ENCODE results near the gene PLOD1. TPM values are rescaled to one million over a fixed set of nuclear protein-coding genes. Genes with fewer than 3 reads are reported as not detected.
"Not testable (repeated sequence)": the region's sequence is repeated elsewhere in the genome, so short reads cannot be mapped to it uniquely, and the experiment has no call there.

Gene PLOD1
- total RNA-seq, 1 donor from 2014 or later: 37.8 TPM

DNA sequence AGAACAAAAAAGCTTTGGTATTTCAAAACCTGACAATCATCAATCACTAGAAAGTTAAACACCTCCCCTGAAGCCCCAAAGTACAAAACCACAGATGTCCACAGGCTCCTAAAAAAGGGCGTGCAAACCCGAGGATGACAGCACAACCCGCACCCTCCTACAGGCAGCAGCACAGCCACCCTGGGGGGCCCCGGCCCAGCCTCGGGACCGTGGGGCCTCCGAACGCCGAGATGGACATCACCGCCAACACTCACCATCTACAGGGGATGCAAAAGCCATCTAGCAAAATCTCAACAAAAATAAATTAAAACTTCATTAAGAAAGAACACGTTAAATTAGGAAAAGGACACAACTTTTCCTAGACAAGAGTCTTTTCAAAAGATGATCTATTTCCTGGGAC, 14.9 kb upstream of the PLOD1 start:
- peaks cover 25% of the 10 kb centered on the region for H3K4me1 Mint-ChIP-seq (ENCODE audit: low read depth)
- H3K4me3 Mint-ChIP-seq: no peak overlapping the region
- H3K27ac Mint-ChIP-seq: no peak overlapping the region
- H3K27me3 Mint-ChIP-seq (ENCODE audit: insufficient read depth): no peaks in the 10 kb centered on the region
- no peaks in the 10 kb centered on the region for H3K9me3 Mint-ChIP-seq
- H3K36me3 Mint-ChIP-seq (ENCODE audit: low read depth): peaks cover 38% of the 10 kb centered on the region
- intact Hi-C loops (cut with micrococcal nuclease): no loop called here
- no peak for DNase-seq (ENCODE audit: low spot score)

DNA sequence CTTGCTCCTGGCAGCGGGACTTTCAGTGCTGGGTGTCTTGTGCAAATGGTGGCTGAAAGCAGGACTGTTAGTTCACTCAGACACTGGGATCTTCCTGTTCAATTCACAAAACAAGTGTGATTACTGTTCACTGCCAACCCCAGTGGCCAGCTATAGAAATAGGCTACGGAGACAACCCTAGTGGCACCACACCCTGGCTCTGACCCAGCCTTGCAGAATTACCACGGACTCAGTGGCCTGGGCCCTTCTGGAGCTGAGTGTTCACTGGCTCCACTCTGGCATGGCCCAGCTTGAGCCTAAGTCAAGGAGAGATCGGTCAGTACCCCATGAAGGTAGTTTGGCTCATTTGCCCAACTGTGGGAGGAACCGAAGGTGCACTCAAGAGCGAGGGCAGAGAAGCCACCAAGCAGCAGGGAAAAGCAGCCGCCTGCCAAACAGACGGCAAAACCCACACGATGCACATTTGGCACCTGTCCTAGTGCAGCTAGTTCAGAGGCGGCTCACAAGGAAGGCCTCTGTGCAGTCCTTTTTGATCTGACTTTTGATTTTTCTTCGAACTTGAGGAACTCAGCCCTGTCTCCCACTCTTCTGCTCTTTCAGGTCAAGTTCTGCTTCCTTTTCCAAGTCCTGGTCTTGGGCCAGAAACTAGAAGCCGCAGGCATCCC, 14.1 kb upstream of the PLOD1 start:
- no peaks in the 10 kb centered on the region for H3K9me3 Mint-ChIP-seq
- intact Hi-C loops (cut with micrococcal nuclease): no loop called here
- H3K4me3 Mint-ChIP-seq: no peak overlapping the region
- H3K27ac Mint-ChIP-seq: no peak overlapping the region
- no peak for DNase-seq (ENCODE audit: low spot score)
- peaks cover 31% of the 10 kb centered on the region for H3K4me1 Mint-ChIP-seq (ENCODE audit: low read depth)
- H3K27me3 Mint-ChIP-seq (ENCODE audit: insufficient read depth): no peaks in the 10 kb centered on the region
- peaks cover 41% of the 10 kb centered on the region for H3K36me3 Mint-ChIP-seq (ENCODE audit: low read depth)

DNA sequence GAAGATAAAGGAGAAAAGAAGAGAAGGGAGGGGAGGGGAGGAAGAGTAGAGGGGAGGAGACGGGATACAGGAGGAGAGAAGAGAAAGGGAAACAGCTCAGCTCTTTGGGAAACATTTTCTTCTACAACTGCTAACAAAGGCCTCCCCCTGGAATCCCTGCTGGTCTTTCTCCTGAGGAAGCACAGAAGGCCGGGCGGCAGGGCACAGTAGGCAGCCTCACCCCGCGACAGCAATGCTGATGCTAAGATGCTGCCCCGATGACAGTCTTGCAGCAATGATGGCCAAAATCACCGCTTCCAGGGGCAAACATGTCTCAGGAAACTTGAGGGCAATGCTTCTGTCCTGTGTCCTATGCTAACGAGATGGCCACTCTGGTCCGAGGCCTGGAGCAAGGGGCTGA, 13.5 kb upstream of the PLOD1 start:
- DNase-seq (ENCODE audit: low spot score): no peak
- no peak overlapping the region for H3K4me3 Mint-ChIP-seq
- peaks cover 41% of the 10 kb centered on the region for H3K36me3 Mint-ChIP-seq (ENCODE audit: low read depth)
- H3K4me1 Mint-ChIP-seq (ENCODE audit: low read depth): peaks cover 31% of the 10 kb centered on the region
- intact Hi-C loops (cut with micrococcal nuclease): no loop called here
- H3K27me3 Mint-ChIP-seq (ENCODE audit: insufficient read depth): no peaks in the 10 kb centered on the region
- H3K27ac Mint-ChIP-seq: no peak overlapping the region
- no peaks in the 10 kb centered on the region for H3K9me3 Mint-ChIP-seq

DNA sequence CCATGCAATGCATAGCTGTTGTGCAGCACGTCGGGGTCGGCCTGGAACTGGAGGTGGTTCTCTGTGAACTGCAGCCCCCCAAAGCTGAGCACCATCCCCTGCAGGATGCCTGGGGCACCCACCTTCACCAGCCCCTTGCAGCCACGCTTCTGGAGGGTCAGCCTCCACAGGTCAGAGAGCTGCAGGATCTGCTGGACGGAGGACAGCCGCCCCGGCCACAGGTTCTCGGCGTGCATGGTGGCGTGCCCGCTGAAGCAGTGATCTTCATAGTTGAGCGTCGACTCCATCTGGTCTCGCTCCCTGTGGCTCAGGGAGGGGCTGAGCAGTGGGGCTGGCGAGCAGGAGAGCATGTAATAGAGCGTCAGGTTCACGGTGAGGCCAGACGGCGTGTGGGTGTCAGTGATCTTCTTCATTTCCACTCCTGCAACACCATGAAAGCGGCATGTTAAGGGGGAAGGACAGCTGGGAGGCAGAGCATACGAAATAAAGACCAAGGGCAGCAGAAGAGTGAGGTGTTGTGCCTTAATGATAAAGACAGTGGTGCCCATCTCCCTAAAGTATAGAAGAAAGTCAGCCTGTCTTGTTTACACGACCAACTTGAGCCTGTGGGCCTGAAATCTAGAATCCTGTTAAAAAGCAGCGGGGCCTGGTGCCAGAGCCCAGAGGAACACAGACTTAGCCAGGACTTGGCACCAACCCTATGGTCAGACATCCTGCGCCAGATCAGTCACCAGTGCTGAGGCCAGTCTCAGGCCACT, 11.3 kb upstream of the PLOD1 start:
- peaks cover 31% of the 10 kb centered on the region for H3K4me1 Mint-ChIP-seq (ENCODE audit: low read depth)
- DNase-seq (ENCODE audit: low spot score): no peak
- no peak overlapping the region for H3K27ac Mint-ChIP-seq
- H3K27me3 Mint-ChIP-seq (ENCODE audit: insufficient read depth): no peaks in the 10 kb centered on the region
- H3K4me3 Mint-ChIP-seq: peak overlapping the region; percentile 87
- intact Hi-C loops (cut with micrococcal nuclease): no loop called here
- H3K36me3 Mint-ChIP-seq (ENCODE audit: low read depth): peaks cover 39% of the 10 kb centered on the region
- H3K9me3 Mint-ChIP-seq: no peaks in the 10 kb centered on the region

DNA sequence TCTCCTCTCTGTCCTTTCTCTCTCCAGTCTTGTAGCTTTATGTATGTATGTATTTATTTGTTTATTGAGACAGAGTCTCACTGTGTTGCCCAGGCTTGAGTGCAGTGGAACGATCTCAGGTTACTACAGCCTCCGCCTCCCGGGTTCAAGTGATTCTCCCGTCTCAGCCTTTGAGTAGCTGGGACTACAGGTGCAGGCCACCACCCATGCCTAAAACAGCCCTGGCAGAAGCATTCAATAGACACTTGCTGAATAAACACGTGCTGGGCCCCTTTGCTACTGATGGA, 10.7 kb upstream of the PLOD1 start:
- DNase-seq (ENCODE audit: low spot score): no peak
- Mint-ChIP-seq H3K27ac (no peak overlapping the region), H3K4me1 (ENCODE audit: low read depth) (peaks cover 31% of the 10 kb centered on the region), H3K36me3 (ENCODE audit: low read depth) (peaks cover 36% of the 10 kb centered on the region), H3K4me3 (peak overlapping the region; percentile 87), H3K27me3 (ENCODE audit: insufficient read depth) (no peaks in the 10 kb centered on the region), H3K9me3 (no peaks in the 10 kb centered on the region)
- intact Hi-C loops (cut with micrococcal nuclease): no loop called here

DNA sequence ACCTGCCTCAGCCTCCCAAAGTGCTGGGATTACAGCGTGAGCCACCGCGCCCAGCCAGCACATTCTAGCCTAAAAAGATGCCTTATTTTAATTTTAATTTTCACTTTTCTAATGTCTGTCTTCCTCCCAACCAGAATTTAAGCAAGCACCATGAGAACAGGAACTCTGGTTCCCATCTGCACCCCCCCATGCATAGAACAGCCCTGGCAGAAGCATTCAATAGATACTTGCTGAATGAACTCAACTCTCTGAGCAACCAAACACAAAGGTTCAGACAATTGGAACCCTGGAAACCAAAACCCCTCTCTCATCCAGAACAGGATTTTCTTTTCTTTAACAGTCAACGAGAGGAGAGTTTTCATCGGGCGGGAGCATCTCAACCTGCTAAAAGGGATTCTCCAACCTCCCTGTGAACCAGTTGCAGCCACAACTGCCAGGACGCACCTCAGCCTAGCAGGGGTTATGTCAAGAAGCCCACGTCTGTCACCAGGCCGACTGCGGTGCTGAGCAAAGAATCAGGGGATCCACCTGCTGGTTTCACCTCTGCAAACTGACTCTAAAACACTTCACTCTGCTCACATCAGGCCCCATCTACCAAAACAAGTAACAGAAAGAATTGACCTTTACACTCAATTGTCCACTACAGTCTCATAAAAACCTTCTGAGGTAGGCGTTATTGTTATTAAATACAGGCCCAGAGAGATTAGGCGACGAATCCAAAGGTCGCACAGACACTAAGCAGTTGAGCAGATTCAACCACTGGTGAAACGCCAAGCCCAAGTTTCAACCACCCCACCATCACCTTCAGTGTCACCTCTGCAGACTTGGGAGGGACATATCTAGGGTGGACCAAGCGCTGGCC, 10.0 kb upstream of the PLOD1 start:
- no peak for DNase-seq (ENCODE audit: low spot score)
- H3K9me3 Mint-ChIP-seq: no peaks in the 10 kb centered on the region
- peaks cover 33% of the 10 kb centered on the region for H3K36me3 Mint-ChIP-seq (ENCODE audit: low read depth)
- intact Hi-C loops (cut with micrococcal nuclease): no loop called here
- H3K27me3 Mint-ChIP-seq (ENCODE audit: insufficient read depth): no peaks in the 10 kb centered on the region
- peaks cover 31% of the 10 kb centered on the region for H3K4me1 Mint-ChIP-seq (ENCODE audit: low read depth)
- H3K27ac Mint-ChIP-seq: peak overlapping the region; percentile 43
- H3K4me3 Mint-ChIP-seq: peak overlapping the region; percentile 87

DNA sequence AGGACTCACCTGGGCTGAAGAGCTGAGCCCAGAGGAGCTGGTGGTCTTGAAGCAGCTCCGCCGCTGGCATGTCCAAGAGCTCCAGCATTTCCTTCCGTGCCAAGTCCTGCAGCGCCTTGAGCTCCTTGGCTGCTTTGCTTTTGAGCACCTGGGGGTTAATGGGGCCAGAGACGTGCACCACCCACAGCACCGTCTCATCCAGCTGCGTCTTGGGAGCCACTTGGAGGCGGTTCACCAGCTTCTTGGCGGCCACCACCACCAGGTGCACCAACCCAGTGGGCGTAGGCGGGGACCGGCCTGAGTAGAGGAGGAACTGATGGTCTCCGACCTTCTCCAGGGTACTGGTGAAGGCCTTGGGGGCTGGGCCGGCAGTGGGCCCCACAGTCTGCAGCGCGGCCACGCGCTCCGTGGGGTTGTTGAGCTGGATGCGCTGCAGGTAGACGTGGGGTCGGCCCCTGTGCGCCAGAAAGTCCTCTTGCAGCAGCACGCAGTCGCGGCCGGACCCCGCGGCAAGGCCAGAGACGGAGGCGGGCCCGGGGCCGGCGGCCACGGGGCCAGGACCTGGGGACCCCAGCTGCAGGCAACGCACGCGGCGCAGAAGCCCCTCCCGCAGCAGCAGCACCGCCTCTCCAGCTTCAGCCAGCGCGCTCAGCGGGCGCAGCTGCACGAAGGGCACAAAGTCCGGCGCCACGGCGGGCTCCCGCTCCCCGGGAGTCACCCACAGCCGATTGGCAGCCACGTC, 9.2 kb upstream of the PLOD1 start:
- intact Hi-C loops (cut with micrococcal nuclease): not testable (repeated sequence)

DNA sequence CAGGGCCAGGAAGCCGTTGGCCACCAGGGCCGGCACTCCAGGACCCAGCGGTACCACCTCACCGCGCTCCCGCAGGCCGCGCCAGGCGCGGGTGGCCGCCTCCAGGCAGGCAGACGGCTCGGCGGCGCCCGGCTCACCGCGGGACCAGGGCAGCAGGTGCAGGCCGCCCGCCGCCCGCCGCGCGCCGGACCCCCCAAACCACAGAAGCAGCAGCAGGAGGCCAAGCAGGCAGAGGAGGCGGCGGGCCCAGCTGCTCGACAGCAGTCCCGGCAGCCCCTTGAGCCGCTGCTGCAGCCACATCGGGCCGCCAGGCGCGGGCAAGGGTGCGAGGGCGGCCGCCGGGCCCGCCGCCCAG, 8.6 kb upstream of the PLOD1 start:
- intact Hi-C loops (cut with micrococcal nuclease): loop anchor here (1.0 kb wide), 5 partner anchors 8 to 121 kb away; partner anchors contain the start of genes MFN2, MIIP, MTHFR and PLOD1
- no peak for DNase-seq (ENCODE audit: low spot score)

More for the DNA sequence above, 9.2 kb upstream of the PLOD1 start:
- Mint-ChIP-seq H3K27ac (peak overlapping the region; percentile 7), H3K36me3 (ENCODE audit: low read depth) (peaks cover 27% of the 10 kb centered on the region), H3K4me3 (peak overlapping the region; percentile 87), H3K4me1 (ENCODE audit: low read depth) (peaks cover 28% of the 10 kb centered on the region)
- not testable (repeated sequence) for H3K27me3 Mint-ChIP-seq (ENCODE audit: insufficient read depth); DNase-seq (ENCODE audit: low spot score); H3K9me3 Mint-ChIP-seq

DNA sequence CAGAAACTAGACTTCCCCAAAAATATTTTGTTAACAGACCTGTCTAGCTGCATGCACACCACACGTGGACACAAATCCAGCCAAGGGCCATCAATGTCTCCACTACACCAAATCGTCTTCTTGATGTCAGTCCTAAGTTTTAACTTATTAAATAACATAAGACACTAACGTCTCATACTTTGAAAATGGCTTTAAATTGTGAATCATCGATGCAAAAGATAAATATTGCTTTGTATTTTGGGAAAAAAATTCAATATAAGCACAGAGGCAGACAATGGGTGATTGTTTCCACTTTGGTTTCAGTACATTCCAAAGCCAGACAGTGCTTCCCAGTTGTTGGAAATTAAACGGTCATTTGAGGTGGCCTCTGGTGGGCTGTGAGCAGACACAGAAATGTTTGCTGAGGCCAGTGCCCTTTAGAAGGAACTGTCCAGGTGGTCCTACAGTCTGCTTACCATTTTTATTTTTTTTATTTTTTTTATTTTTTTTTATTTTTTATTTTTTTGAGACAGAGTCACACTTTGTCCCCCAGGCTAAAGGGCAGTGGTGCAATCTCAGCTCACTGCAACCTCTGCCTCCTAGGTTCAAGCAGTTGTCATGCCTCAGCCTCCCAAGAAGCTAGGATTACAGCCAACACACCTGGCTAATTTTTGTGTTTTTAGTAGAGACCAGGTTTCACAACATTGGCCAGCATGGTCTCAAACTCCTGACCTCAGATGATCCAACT, 6.5 kb upstream of the PLOD1 start:
- H3K27ac Mint-ChIP-seq: no peak overlapping the region
- H3K4me1 Mint-ChIP-seq (ENCODE audit: low read depth): peaks cover 26% of the 10 kb centered on the region
- H3K36me3 Mint-ChIP-seq (ENCODE audit: low read depth): peaks cover 16% of the 10 kb centered on the region
- intact Hi-C loops (cut with micrococcal nuclease): no loop called here
- H3K4me3 Mint-ChIP-seq: no peak overlapping the region
- DNase-seq (ENCODE audit: low spot score): no peak
- no peaks in the 10 kb centered on the region for H3K9me3 Mint-ChIP-seq
- no peaks in the 10 kb centered on the region for H3K27me3 Mint-ChIP-seq (ENCODE audit: insufficient read depth)

More for the DNA sequence above, 8.6 kb upstream of the PLOD1 start:
- peaks cover 23% of the 10 kb centered on the region for H3K36me3 Mint-ChIP-seq (ENCODE audit: low read depth)
- H3K4me3 Mint-ChIP-seq: no peak overlapping the region
- H3K27me3 Mint-ChIP-seq (ENCODE audit: insufficient read depth): no peaks in the 10 kb centered on the region
- H3K27ac Mint-ChIP-seq: no peak overlapping the region
- no peaks in the 10 kb centered on the region for H3K9me3 Mint-ChIP-seq
- H3K4me1 Mint-ChIP-seq (ENCODE audit: low read depth): peaks cover 26% of the 10 kb centered on the region

DNA sequence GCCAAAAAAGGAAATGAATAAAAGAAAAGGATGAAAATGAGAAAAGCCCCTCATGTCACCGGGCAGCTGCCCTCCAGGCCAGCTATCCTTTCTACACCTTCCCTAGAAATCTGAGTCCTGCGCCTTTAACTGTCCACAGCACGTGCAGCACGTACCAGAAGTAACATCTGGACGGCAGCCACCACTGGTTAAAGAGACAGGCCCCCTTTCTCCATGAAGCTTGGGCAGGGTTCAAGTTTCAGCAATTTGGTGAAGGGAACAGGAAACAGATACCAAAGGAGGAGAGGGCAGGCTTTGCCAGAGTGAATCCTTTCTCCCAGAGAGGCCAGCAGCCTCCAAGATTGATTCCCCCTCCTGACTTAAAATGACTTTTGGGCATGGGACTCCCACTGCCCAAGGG, 4.7 kb upstream of the PLOD1 start:
- H3K4me3 Mint-ChIP-seq: no peak overlapping the region
- no peaks in the 10 kb centered on the region for H3K27me3 Mint-ChIP-seq (ENCODE audit: insufficient read depth)
- H3K4me1 Mint-ChIP-seq (ENCODE audit: low read depth): peaks cover 13% of the 10 kb centered on the region
- DNase-seq (ENCODE audit: low spot score): no peak
- intact Hi-C loops (cut with micrococcal nuclease): no loop called here
- no peaks in the 10 kb centered on the region for H3K9me3 Mint-ChIP-seq
- H3K27ac Mint-ChIP-seq: no peak overlapping the region
- H3K36me3 Mint-ChIP-seq (ENCODE audit: low read depth): no peaks in the 10 kb centered on the region

DNA sequence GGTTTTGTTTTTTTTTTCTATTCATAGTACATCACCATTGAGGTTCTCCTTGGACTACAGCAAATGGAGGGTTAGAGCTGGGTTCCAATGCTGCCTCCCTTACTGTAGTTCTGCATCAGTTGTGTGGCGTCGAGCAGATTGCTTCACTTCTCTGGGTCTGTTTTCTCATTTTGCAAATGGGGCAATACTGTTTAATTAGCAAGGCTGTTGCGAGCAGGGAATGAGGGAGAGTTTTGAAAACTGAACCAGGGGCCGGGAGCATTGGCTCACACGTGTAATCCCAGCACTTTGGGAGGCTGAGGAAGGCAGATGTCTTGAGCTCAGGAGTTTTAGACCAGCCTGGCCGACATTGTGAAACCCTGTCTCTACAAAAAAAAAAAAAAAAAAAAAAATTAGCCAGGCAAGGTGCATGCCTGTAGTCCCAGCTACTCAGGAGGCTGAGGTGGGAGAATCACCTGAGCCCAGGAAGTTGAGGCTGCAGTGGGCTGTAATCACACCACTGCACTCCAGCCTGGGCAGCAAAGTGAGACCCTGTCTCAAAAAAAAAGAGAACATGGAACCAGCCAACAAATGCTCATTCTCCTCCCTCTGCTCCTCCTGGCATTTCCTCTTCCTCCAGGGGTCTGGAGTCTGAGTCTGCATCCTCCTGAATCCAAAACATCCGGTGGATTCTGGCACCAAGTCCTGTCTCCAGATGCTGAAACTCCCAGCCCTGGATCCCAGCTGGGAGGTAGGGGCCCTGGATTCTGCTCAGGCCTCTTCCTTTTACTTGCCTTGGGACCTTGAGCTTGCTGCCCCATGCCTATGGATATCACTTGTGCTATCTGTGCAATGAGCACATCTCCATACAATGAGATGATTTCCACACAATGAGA, 3.7 kb upstream of the PLOD1 start:
- no peak for DNase-seq (ENCODE audit: low spot score)
- H3K4me1 Mint-ChIP-seq (ENCODE audit: low read depth): peaks cover 9% of the 10 kb centered on the region
- H3K4me3 Mint-ChIP-seq: no peak overlapping the region
- intact Hi-C loops (cut with micrococcal nuclease): no loop called here
- no peaks in the 10 kb centered on the region for H3K36me3 Mint-ChIP-seq (ENCODE audit: low read depth)
- peaks cover under 1% of the 10 kb centered on the region for H3K27me3 Mint-ChIP-seq (ENCODE audit: insufficient read depth)
- H3K9me3 Mint-ChIP-seq: no peaks in the 10 kb centered on the region
- H3K27ac Mint-ChIP-seq: no peak overlapping the region
